Glutamatergic neuron (in vitro differentiated cells): ENCODE measurements around the gene MYBBP1A. TPM values are rescaled to one million over a fixed set of nuclear protein-coding genes. Genes with fewer than 3 reads are reported as not detected.

Source experiments
- DNase-seq: peaks from one replicate; pipeline ENCODE4 v3.0.0; 2022
- H3K27ac Mint-ChIP-seq: one replicate; pipeline ENCODE4 v1.8.0; 2020; ENCODE audit warnings: mild to moderate bottlenecking, mixed read lengths, inconsistent platforms; ENCODE audit not compliant: unreplicated experiment
- H3K27me3 Mint-ChIP-seq: one replicate; pipeline ENCODE4 v1.8.0; 2020; ENCODE audit warnings: mild to moderate bottlenecking, moderate library complexity, mixed read lengths, inconsistent platforms; ENCODE audit not compliant: unreplicated experiment
- H3K36me3 Mint-ChIP-seq: one replicate; pipeline ENCODE4 v1.8.0; 2020; ENCODE audit warnings: mild to moderate bottlenecking, mixed read lengths, inconsistent platforms; ENCODE audit not compliant: unreplicated experiment
- H3K4me1 Mint-ChIP-seq: one replicate; pipeline ENCODE4 v1.8.0; 2020; ENCODE audit warnings: mild to moderate bottlenecking, low read depth, mixed read lengths, inconsistent platforms; ENCODE audit not compliant: unreplicated experiment
- H3K4me3 Mint-ChIP-seq: one replicate; pipeline ENCODE4 v1.8.0; 2020; ENCODE audit warnings: mild to moderate bottlenecking, mixed read lengths, inconsistent platforms; ENCODE audit not compliant: unreplicated experiment
- H3K9me3 Mint-ChIP-seq: one replicate; pipeline ENCODE4 v1.8.0; 2020; ENCODE audit warnings: mild to moderate bottlenecking, moderate library complexity, mixed read lengths, inconsistent platforms; ENCODE audit not compliant: unreplicated experiment
- CTCF ChIP-seq: fragments of 200-600 bp; sonication (generic); IDR thresholded peaks from one replicate; pipeline ENCODE4 v1.5.0; 2021; ENCODE audit not compliant: partially characterized antibody, unreplicated experiment
- total RNA-seq: library from RNA; stranded (reverse); fragmentation: NEBNext Ultra II Directional; extraction: Animal tissue kit (Norgen Biotek cat#: 25700); gene quantifications from one replicate; pipeline ENCODE4 v1.2.1, GENCODE V29; 2021; ENCODE audit not compliant: unreplicated experiment

The MYBBP1A gene
- total RNA-seq, 1 donor from 2014 or later: 44.8 TPM

GRCh38 chr17:4559139-4559791 lies 4.1 kb upstream of the MYBBP1A start:
- no peaks in the 10 kb centered on the region for H3K36me3 Mint-ChIP-seq
- DNase-seq: no peak
- H3K4me3 Mint-ChIP-seq: no peak overlapping the region
- no peaks in the 10 kb centered on the region for H3K9me3 Mint-ChIP-seq
- TF ChIP-seq CTCF: no peak
- no peak overlapping the region for H3K27ac Mint-ChIP-seq
- H3K27me3 Mint-ChIP-seq: peaks cover 9% of the 10 kb centered on the region
- H3K4me1 Mint-ChIP-seq: peaks cover 20% of the 10 kb centered on the region

- peaks cover 9% of the 10 kb centered on the region for H3K27me3 Mint-ChIP-seq
- H3K36me3 Mint-ChIP-seq: no peaks in the 10 kb centered on the region
- no peaks in the 10 kb centered on the region for H3K9me3 Mint-ChIP-seq
- no peak overlapping the region for H3K27ac Mint-ChIP-seq
- DNase-seq: no peak
- TF ChIP-seq CTCF: no peak
- H3K4me1 Mint-ChIP-seq: peaks cover 20% of the 10 kb centered on the region
- no peak overlapping the region for H3K4me3 Mint-ChIP-seq
Measured at GRCh38 chr17:4558347-4558971, 3.3 kb upstream of the MYBBP1A start.

GRCh38 chr17:4557626-4558346 lies 2.6 kb upstream of the MYBBP1A start:
- H3K36me3 Mint-ChIP-seq: no peaks in the 10 kb centered on the region
- no peak overlapping the region for H3K27ac Mint-ChIP-seq
- peaks cover 20% of the 10 kb centered on the region for H3K4me1 Mint-ChIP-seq
- peaks cover 9% of the 10 kb centered on the region for H3K27me3 Mint-ChIP-seq
- H3K4me3 Mint-ChIP-seq: no peak overlapping the region
- no peak for TF ChIP-seq CTCF
- H3K9me3 Mint-ChIP-seq: no peaks in the 10 kb centered on the region
- DNase-seq: no peak

GRCh38 chr17:4556996-4557395 lies 1.8 kb upstream of the MYBBP1A start:
- H3K27me3 Mint-ChIP-seq: peaks cover 9% of the 10 kb centered on the region
- no peaks in the 10 kb centered on the region for H3K36me3 Mint-ChIP-seq
- peak overlapping the region; percentile 90 for H3K4me3 Mint-ChIP-seq
- TF ChIP-seq CTCF: no peak
- peak overlapping the region; percentile 99 for H3K27ac Mint-ChIP-seq
- peaks cover 20% of the 10 kb centered on the region for H3K4me1 Mint-ChIP-seq
- H3K9me3 Mint-ChIP-seq: no peaks in the 10 kb centered on the region
- no peak for DNase-seq
